ENCODE measurements around the gene QSER1. TPM values are rescaled to one million over a fixed set of nuclear protein-coding genes. Genes with fewer than 3 reads are reported as not detected.

QSER1 gene
- total RNA-seq, 2 donors from 2014 or later: 14.1 to 15.2 TPM

- ATAC-seq (replicated peaks): no peak
- Mint-ChIP-seq H3K4me3 (no peak overlapping the region), H3K4me1 (no peaks in the 10 kb centered on the region), H3K36me3 (ENCODE audit: low read depth) (no peaks in the 10 kb centered on the region), H3K9me3 (no peaks in the 10 kb centered on the region), H3K27ac (no peak overlapping the region), H3K27me3 (no peaks in the 10 kb centered on the region)
Observed at GRCh38 chr11:32982626-32983025, 90.0 kb downstream of the QSER1 start.

- Mint-ChIP-seq H3K36me3 (ENCODE audit: low read depth) (no peaks in the 10 kb centered on the region), H3K27ac (no peak overlapping the region), H3K27me3 (no peaks in the 10 kb centered on the region), H3K4me1 (no peaks in the 10 kb centered on the region), H3K9me3 (no peaks in the 10 kb centered on the region), H3K4me3 (no peak overlapping the region)
- ATAC-seq (replicated peaks): no peak
Observed at GRCh38 chr11:32983506-32983905, 90.9 kb downstream of the QSER1 start.

DNA sequence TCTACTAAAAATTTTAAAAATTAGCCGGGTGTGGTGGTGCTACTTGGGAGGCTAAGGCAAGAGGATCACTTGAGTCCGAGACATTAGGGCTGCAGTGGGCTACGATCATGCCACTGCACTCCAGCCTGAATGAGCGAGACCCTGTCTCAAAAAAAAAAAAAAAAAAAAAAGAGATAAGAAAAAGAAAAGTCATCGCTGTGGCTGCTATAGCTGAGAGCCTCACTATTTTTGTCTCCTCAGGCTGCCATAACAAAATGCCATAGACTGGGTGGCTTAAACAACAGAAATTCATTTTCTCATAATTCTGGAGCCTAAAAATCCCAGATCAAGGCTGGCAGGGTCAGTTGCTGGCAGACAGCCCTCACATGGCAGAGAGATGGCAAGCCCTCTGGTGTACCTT is 93.0 kb downstream of the QSER1 start:
- no peak overlapping the region for H3K27ac Mint-ChIP-seq
- no peaks in the 10 kb centered on the region for H3K4me1 Mint-ChIP-seq
- no peaks in the 10 kb centered on the region for H3K27me3 Mint-ChIP-seq
- H3K4me3 Mint-ChIP-seq: no peak overlapping the region
- no peaks in the 10 kb centered on the region for H3K9me3 Mint-ChIP-seq
- H3K36me3 Mint-ChIP-seq (ENCODE audit: low read depth): no peaks in the 10 kb centered on the region
- ATAC-seq (replicated peaks): no peak

DNA sequence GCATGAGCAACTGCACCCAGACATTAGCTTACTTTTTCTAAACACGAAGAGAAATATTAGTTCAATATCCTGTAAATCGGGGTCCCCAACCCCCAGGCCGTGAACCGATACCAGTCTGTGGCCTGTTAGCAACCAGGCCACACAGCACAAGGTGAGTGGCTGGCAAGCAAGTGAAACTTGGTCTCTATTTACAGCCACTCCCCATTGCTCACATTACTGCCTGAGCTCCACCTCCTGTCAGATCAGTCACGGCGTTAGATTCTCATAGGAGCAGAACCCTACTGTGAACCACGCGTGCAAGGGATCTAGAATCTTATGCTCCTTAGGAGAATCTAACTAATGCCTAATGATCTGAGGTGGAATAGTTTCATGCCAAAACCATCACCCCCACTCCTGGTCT is 95.2 kb downstream of the QSER1 start:
- ATAC-seq (replicated peaks): no peak
- Mint-ChIP-seq H3K4me1 (no peaks in the 10 kb centered on the region), H3K4me3 (no peak overlapping the region), H3K36me3 (ENCODE audit: low read depth) (no peaks in the 10 kb centered on the region), H3K27ac (no peak overlapping the region), H3K27me3 (no peaks in the 10 kb centered on the region), H3K9me3 (peaks cover 5% of the 10 kb centered on the region)

GRCh38 chr11:32990481-32990880 is 97.9 kb downstream of the QSER1 start:
- ATAC-seq (replicated peaks): no peak
- no peak overlapping the region for H3K27ac Mint-ChIP-seq
- H3K4me3 Mint-ChIP-seq: no peak overlapping the region
- peaks cover 5% of the 10 kb centered on the region for H3K9me3 Mint-ChIP-seq
- no peaks in the 10 kb centered on the region for H3K36me3 Mint-ChIP-seq (ENCODE audit: low read depth)
- no peaks in the 10 kb centered on the region for H3K27me3 Mint-ChIP-seq
- H3K4me1 Mint-ChIP-seq: no peaks in the 10 kb centered on the region

GRCh38 chr11:32991427-32991826 is 98.8 kb downstream of the QSER1 start:
- no peak for ATAC-seq (replicated peaks)
- Mint-ChIP-seq H3K4me1 (no peaks in the 10 kb centered on the region), H3K36me3 (ENCODE audit: low read depth) (no peaks in the 10 kb centered on the region), H3K9me3 (peaks cover 5% of the 10 kb centered on the region), H3K27me3 (no peaks in the 10 kb centered on the region), H3K4me3 (no peak overlapping the region), H3K27ac (no peak overlapping the region)

DNA sequence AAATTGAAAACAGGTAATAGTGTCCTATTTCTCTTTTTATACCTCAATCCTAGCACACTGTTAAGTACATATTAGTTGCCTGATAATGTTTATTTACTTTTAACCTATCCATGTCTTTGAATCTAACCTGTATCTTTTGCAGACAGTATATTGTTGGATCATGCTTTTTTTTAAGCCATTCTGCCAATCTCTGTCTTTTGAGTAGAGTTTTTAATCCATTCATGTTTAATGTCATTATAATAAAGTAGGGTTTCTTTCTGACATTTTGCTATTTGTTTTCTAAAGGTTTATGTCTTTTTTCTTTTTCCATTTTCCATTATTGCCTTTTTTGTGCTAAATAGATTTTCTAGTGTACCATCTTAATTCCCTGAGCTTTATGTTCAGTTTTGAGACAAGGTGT is 99.3 kb downstream of the QSER1 start:
- no peaks in the 10 kb centered on the region for H3K36me3 Mint-ChIP-seq (ENCODE audit: low read depth)
- no peak overlapping the region for H3K4me3 Mint-ChIP-seq
- no peak overlapping the region for H3K27ac Mint-ChIP-seq
- no peaks in the 10 kb centered on the region for H3K27me3 Mint-ChIP-seq
- no peak for ATAC-seq (replicated peaks)
- H3K9me3 Mint-ChIP-seq: peaks cover 5% of the 10 kb centered on the region
- no peaks in the 10 kb centered on the region for H3K4me1 Mint-ChIP-seq

DNA sequence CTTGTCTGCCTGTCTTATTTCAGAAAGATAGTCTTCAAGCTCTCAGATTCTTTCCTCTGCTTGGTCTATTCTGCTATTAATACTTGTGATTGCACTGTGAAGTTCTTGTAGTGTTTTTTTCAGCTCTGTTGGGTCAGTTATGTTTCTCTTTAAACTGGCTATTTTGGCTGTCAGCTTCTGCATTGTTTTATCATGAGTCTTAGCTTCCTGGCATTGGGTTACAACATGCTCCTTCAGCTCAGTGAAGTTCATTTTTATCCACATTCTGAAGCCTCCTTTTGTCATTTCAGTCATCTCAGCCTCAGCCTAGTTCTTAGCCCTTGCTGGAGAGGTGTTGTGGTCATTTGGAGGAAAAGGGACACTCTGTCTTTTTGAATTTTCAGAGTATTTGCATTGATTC is 107.6 kb downstream of the QSER1 start:
- Mint-ChIP-seq H3K4me1 (peaks cover 10% of the 10 kb centered on the region), H3K4me3 (no peak overlapping the region), H3K9me3 (no peaks in the 10 kb centered on the region), H3K27ac (no peak overlapping the region), H3K36me3 (ENCODE audit: low read depth) (no peaks in the 10 kb centered on the region), H3K27me3 (no peaks in the 10 kb centered on the region)
- ATAC-seq (replicated peaks): no peak

GRCh38 chr11:33001281-33001680 is 108.7 kb downstream of the QSER1 start:
- H3K9me3 Mint-ChIP-seq: no peaks in the 10 kb centered on the region
- H3K27me3 Mint-ChIP-seq: no peaks in the 10 kb centered on the region
- no peak overlapping the region for H3K4me3 Mint-ChIP-seq
- no peak overlapping the region for H3K27ac Mint-ChIP-seq
- ATAC-seq (replicated peaks): no peak
- peaks cover 21% of the 10 kb centered on the region for H3K4me1 Mint-ChIP-seq
- H3K36me3 Mint-ChIP-seq (ENCODE audit: low read depth): no peaks in the 10 kb centered on the region

GRCh38 chr11:33001751-33002542 is 109.3 kb downstream of the QSER1 start:
- no peak for ATAC-seq (replicated peaks)
- no peaks in the 10 kb centered on the region for H3K9me3 Mint-ChIP-seq
- H3K36me3 Mint-ChIP-seq (ENCODE audit: low read depth): no peaks in the 10 kb centered on the region
- H3K4me1 Mint-ChIP-seq: peaks cover 26% of the 10 kb centered on the region
- no peak overlapping the region for H3K27ac Mint-ChIP-seq
- H3K27me3 Mint-ChIP-seq: no peaks in the 10 kb centered on the region
- no peak overlapping the region for H3K4me3 Mint-ChIP-seq

DNA sequence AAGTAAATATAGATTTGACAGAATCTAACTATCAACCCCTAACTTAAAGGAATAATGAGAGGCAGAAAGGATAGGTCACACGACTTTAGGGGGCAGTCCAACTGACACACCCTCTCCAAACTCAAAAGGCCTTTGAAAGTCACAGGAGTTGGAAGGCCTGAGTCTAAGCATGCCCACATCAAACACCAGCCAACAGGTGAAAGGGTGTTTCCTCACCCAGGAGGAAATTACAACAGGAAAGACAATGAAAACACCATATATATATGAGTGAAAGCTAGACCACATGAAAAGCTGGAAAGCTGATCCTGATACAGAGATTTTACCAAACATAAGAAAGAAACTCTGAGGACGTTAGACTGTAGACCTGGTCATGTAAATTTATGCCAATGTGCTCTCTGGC is 112.6 kb downstream of the QSER1 start:
- Mint-ChIP-seq H3K4me1 (peaks cover 26% of the 10 kb centered on the region), H3K9me3 (no peaks in the 10 kb centered on the region), H3K27ac (no peak overlapping the region), H3K4me3 (no peak overlapping the region), H3K27me3 (no peaks in the 10 kb centered on the region), H3K36me3 (ENCODE audit: low read depth) (no peaks in the 10 kb centered on the region)
- peak; percentile 67 for ATAC-seq (replicated peaks)

DNA sequence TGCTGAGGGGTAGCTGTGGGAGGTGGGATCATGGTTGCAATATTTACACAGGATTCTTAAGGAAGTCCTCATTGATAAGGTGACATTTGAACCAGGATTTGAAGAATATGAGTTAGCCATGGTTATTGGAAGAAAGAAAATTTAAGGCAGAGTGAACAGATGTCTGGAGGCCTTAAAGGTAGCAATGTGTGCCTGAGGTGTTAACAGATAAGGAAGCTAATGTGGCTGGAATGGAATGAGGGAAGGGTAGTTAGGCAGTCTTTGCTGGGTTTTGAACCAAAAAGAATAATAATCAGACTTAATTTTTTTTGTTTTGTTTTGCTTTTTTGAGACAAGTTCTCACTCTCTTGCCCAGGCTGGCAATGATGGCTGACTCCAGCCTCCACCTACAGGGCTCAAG is 113.4 kb downstream of the QSER1 start:
- no peaks in the 10 kb centered on the region for H3K9me3 Mint-ChIP-seq
- no peaks in the 10 kb centered on the region for H3K36me3 Mint-ChIP-seq (ENCODE audit: low read depth)
- H3K4me3 Mint-ChIP-seq: no peak overlapping the region
- H3K27me3 Mint-ChIP-seq: no peaks in the 10 kb centered on the region
- ATAC-seq (replicated peaks): no peak
- peaks cover 26% of the 10 kb centered on the region for H3K4me1 Mint-ChIP-seq
- no peak overlapping the region for H3K27ac Mint-ChIP-seq

DNA sequence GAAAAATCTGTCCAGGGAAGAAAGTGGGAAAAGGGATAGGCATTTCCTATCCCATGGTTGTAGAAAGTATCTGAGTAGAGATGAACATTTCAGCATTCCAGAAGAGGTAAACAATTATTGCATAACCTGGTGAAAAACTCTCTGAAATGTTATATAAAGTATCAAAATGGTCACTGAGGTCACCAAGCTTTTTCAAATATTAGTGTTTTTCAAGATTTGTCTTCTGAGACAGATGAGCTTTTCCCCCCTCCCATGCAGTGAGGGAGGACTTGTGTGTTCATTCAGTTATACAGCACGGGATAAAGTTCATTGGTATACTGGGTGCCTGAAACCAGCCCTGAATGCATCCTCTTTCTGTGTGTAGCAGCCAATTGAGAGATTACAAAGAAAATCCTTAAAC is 121.1 kb downstream of the QSER1 start:
- peaks cover 27% of the 10 kb centered on the region for H3K27me3 Mint-ChIP-seq
- no peak overlapping the region for H3K4me3 Mint-ChIP-seq
- ATAC-seq (replicated peaks): no peak
- no peaks in the 10 kb centered on the region for H3K36me3 Mint-ChIP-seq (ENCODE audit: low read depth)
- H3K27ac Mint-ChIP-seq: no peak overlapping the region
- peaks cover 4% of the 10 kb centered on the region for H3K4me1 Mint-ChIP-seq
- H3K9me3 Mint-ChIP-seq: no peaks in the 10 kb centered on the region

DNA sequence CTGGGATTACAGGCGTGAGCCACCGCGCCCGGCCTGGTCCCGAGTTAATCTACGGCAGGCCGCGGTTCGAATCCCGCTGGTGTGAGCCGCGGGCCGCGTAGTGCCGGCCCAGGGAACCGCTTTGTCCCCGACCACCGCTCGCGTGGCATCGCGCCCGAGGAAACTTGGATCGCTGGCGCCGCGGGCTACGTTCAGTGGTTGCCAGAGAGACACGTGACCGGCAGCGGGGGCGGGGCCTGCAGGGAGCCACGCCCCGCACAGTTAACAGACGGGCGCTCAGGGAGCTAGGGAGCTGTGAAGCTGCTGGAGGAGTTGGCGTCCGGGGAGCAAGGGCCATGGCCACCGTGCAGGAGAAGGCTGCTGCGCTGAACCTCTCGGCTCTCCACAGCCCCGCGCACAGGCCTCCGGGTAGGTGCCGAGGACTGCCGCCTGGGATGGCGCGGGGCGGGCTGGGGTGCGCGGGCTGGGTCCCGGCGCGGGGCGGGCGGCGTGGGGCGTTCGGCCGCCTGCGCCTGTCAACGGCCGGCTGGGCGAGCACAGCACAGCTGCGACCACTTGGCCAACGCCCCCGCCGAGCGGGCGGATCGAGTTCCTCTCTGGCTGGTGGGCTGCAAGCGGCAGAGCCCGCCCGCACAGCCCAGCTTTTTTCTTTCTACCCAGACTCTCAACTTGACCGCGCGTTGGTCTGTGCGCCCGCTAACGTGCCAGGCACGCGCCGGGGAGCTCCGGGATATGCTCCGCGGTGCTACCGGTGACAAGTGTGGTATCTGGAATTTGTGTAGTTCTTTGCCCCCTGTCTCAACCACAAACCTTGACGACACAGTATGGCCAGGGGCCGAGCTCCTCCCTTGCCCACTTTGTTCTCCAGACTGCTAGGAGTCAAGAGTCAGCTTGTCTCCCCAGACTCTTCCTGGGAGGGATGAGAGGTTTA is 123.3 kb downstream of the QSER1 start, which contains the start of gene DEPDC7:
Gene DEPDC7 (plus strand): TSS at position 258 of the 931 bp plus-strand sequence. CDS start 78 bp downstream, at position 336.
- Mint-ChIP-seq H3K27me3 (peaks cover 34% of the 10 kb centered on the region), H3K9me3 (no peaks in the 10 kb centered on the region), H3K4me1 (peaks cover 4% of the 10 kb centered on the region), H3K36me3 (ENCODE audit: low read depth) (no peaks in the 10 kb centered on the region), H3K27ac (no peak within 1 kb of the TSS), H3K4me3 (peak within 1 kb of the TSS; percentile 75)
- peak; percentile 81 for ATAC-seq (replicated peaks)

DNA sequence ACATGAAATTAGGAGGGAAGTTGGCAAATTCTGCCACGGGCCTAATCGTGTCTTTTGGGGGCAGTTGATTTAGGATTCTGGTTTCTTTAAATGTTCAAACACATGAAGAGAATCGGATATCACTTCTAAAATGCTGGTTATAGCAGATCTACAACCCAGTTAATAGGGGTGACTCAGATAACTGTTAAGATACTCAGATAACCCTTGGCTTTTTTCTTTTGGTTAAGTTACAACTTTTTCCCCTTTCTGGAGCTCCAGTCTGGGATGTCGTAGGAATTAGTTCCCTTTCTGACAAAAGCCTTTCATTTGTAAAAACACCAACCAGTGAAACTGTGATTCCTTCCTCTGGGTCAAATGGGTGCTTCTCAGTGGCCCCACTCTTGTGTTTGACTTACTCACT is 124.0 kb downstream of the QSER1 start:
- Mint-ChIP-seq H3K4me1 (peaks cover 3% of the 10 kb centered on the region), H3K27me3 (peaks cover 34% of the 10 kb centered on the region), H3K9me3 (no peaks in the 10 kb centered on the region), H3K4me3 (peak overlapping the region; percentile 75), H3K36me3 (ENCODE audit: low read depth) (no peaks in the 10 kb centered on the region), H3K27ac (no peak overlapping the region)
- ATAC-seq (replicated peaks): no peak

Data from activated T-helper 17 cell treated with anti-CD3 and anti-CD28 coated beads, Interleukin-2, amount 50 U/mL, for 72 hours (primary cell).